Neural crest cell (in vitro differentiated cells): ENCODE data around the gene DYSF. TPM values are rescaled to one million over a fixed set of nuclear protein-coding genes. Genes with fewer than 3 reads are reported as not detected.

ENCODE experiments used
- DNase-seq: peaks from one replicate; pipeline ENCODE4 v3.0.0; 2021; ENCODE audit warnings: low read depth, mixed read lengths, low spot score
- H3K27ac Mint-ChIP-seq: one replicate; pipeline ENCODE4 v1.8.0; 2021; ENCODE audit warnings: mild to moderate bottlenecking, mixed read lengths; ENCODE audit not compliant: unreplicated experiment
- H3K27me3 Mint-ChIP-seq: 2 replicates; pipeline ENCODE4 v1.8.0; 2021; ENCODE audit warnings: low read depth, mild to moderate bottlenecking, mixed read lengths
- H3K36me3 Mint-ChIP-seq: 2 replicates; pipeline ENCODE4 v1.8.0; 2021; ENCODE audit warnings: low read depth, mild to moderate bottlenecking, mixed read lengths
- H3K4me1 Mint-ChIP-seq: 2 replicates; pipeline ENCODE4 v1.8.0; 2021; ENCODE audit warnings: mixed read lengths
- H3K4me3 Mint-ChIP-seq: one replicate; pipeline ENCODE4 v1.8.0; 2021; ENCODE audit warnings: mild to moderate bottlenecking, mixed read lengths
- H3K9me3 Mint-ChIP-seq: 2 replicates; pipeline ENCODE4 v1.8.0; 2021; ENCODE audit warnings: mixed read lengths
- CTCF ChIP-seq: fragments of 200-600 bp; sonication (generic); conservative IDR thresholded peaks from 2 replicates; pipeline ENCODE4 v1.5.0; 2021; ENCODE audit warnings: antibody characterized with exemption, mild to moderate bottlenecking
- total RNA-seq: library from RNA; stranded (reverse); gene quantifications from 2 replicates; pipeline ENCODE4 v1.2.1, GENCODE V29; 2021

DYSF gene
- total RNA-seq, 1 donor from 2014 or later, result 2.2 TPM

GRCh38 chr2:71492112-71492511, 38.8 kb downstream of the DYSF start:
- Mint-ChIP-seq H3K27ac (no peak overlapping the region), H3K4me1 (peaks cover 14% of the 10 kb centered on the region), H3K27me3 (no peaks in the 10 kb centered on the region), H3K36me3 (no peaks in the 10 kb centered on the region), H3K9me3 (no peaks in the 10 kb centered on the region), H3K4me3 (no peak overlapping the region)
- DNase-seq, result no peak
- TF ChIP-seq CTCF, result no peak

DNA sequence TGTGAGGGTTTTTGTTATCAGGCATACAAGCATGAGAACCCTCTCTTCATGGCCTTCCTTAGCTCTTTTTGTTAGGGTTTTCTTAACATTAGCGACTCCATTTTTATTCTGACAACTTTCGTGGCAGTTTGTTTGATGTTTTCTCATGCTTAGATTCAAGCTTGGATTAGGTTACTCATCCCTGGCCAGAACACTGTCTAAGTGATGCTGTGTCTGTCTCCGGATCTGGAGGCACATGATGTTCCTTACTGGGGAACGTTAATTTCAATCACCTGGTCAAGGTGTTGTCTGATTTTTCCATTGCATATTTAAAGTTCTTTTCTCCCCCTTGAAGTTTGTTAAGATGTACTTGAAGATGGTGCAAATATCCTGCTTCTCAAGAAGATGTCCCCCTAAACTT, 40.7 kb downstream of the DYSF start:
- Mint-ChIP-seq H3K36me3 (no peaks in the 10 kb centered on the region), H3K4me1 (peaks cover 19% of the 10 kb centered on the region), H3K4me3 (no peak overlapping the region), H3K27ac (no peak overlapping the region), H3K27me3 (no peaks in the 10 kb centered on the region), H3K9me3 (no peaks in the 10 kb centered on the region)
- DNase-seq, result no peak
- TF ChIP-seq CTCF, result no peak

GRCh38 chr2:71494523-71495155, 41.3 kb downstream of the DYSF start:
- Mint-ChIP-seq H3K4me3 (no peak overlapping the region), H3K9me3 (no peaks in the 10 kb centered on the region), H3K36me3 (no peaks in the 10 kb centered on the region)

GRCh38 chr2:71496156-71496770, 42.9 kb downstream of the DYSF start:
- no peak for DNase-seq
- Mint-ChIP-seq H3K9me3 (no peaks in the 10 kb centered on the region), H3K27me3 (no peaks in the 10 kb centered on the region), H3K27ac (peak overlapping the region; percentile 73), H3K36me3 (no peaks in the 10 kb centered on the region), H3K4me1 (peaks cover 19% of the 10 kb centered on the region), H3K4me3 (no peak overlapping the region)
- no peak for TF ChIP-seq CTCF

More at GRCh38 chr2:71494523-71495155, 41.3 kb downstream of the DYSF start:
- no peak for TF ChIP-seq CTCF
- H3K27ac Mint-ChIP-seq, result no peak overlapping the region
- no peak for DNase-seq
- H3K4me1 Mint-ChIP-seq, result peaks cover 19% of the 10 kb centered on the region
- H3K27me3 Mint-ChIP-seq, result no peaks in the 10 kb centered on the region

DNA sequence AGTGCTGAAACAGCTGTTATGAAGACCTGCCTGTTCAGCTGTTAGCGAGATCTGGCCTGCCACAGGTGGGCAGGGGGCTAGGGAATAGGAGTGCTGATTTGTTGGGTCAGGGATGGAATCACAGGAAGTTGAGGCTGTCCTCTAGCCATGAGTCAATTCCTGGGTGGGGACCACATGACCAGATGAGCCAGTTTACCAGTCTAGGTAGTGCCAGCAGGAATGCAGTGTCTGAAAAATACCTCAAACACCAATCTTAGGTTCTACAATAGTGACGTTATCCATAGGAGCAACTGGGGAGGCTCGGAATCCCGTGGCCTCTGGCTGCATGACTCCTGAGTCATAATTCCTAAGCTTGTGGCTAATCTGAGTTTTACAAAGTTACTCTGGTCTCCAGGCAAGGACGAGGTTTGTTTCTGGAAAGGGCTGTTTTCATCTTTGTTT, 44.9 kb downstream of the DYSF start:
- Mint-ChIP-seq H3K27me3 (no peaks in the 10 kb centered on the region), H3K9me3 (no peaks in the 10 kb centered on the region), H3K4me3 (no peak overlapping the region), H3K4me1 (peaks cover 19% of the 10 kb centered on the region), H3K27ac (peak overlapping the region; percentile 63), H3K36me3 (no peaks in the 10 kb centered on the region)
- no peak for TF ChIP-seq CTCF
- no peak for DNase-seq
